H1 (cell line): ENCODE data around the gene PALS2. TPM values are rescaled to one million over a fixed set of nuclear protein-coding genes. Genes with fewer than 3 reads are reported as not detected.

Source experiments
- CTCF ChIA-PET: fragments of 300-600 bp; sonication (Branson Sonifier 250); formaldehyde crosslinking; loops from one replicate; lab custom pipeline; 2021; ENCODE audit not compliant: partially characterized antibody; lab: Charles Lee
- POLR2A ChIA-PET: fragments of 300-600 bp; sonication (Branson Sonifier 250); formaldehyde crosslinking; loops from one replicate; lab custom pipeline; 2021; ENCODE audit warnings: inconsistent platforms; ENCODE audit not compliant: partially characterized antibody; lab: Charles Lee
- DNase-seq, 2 experiments: peaks; one replicate each; pipeline versions ENCODE4 v3.0.0 to v3.0.0-alpha.2; 2010 to 2022; ENCODE audit warnings: low spot score in 2 of 2, low read depth in 1 of 2, mixed read lengths in 1 of 2
- FAIRE-seq: peaks from 2 replicates; lab custom pipeline; 2011; peaks lifted over from hg19 to GRCh38; lab: Jason Lieb, UNC
- H2AFZ ChIP-seq: 2 replicates; pipeline ENCODE4 v1.8.1; 2012; ENCODE audit warnings: low read length, inconsistent platforms
- H2AK5ac ChIP-seq: 2 replicates; pipeline ENCODE4 v1.6.1; 2013; ENCODE audit warnings: low read depth, low read length
- H2BK120ac ChIP-seq: replicated peaks from 2 replicates; pipeline ENCODE3; 2013; ENCODE audit warnings: low read depth, low read length, inconsistent platforms
- H2BK12ac ChIP-seq: 2 replicates; pipeline ENCODE4 v1.6.1; 2013; ENCODE audit warnings: low read depth, low read length
- H2BK15ac ChIP-seq: 2 replicates; pipeline ENCODE4 v1.6.1; 2013; ENCODE audit warnings: low read length
- H2BK20ac ChIP-seq: 2 replicates; pipeline ENCODE4 v1.6.1; 2013; ENCODE audit warnings: low read length
- H2BK5ac ChIP-seq: 2 replicates; pipeline ENCODE4 v1.6.1; 2013; ENCODE audit warnings: low read depth, low read length
- H3K14ac ChIP-seq: 2 replicates; pipeline ENCODE4 v1.6.1; 2013; ENCODE audit warnings: inconsistent platforms; ENCODE audit not compliant: insufficient read length
- H3K18ac ChIP-seq: 2 replicates; pipeline ENCODE4 v1.6.1; 2013; ENCODE audit warnings: low read length; ENCODE audit errors: extremely low read depth
- H3K23ac ChIP-seq: 2 replicates; pipeline ENCODE4 v1.6.1; 2013; ENCODE audit warnings: inconsistent platforms; ENCODE audit not compliant: insufficient read length
- H3K23me2 ChIP-seq: 2 replicates; pipeline ENCODE4 v1.6.1; 2013; ENCODE audit warnings: low read depth, low read length
- H3K27ac ChIP-seq: 2 replicates; pipeline ENCODE4 v1.6.1; 2011; ENCODE audit warnings: low read depth, low read length, inconsistent platforms
- H3K27me3 ChIP-seq, 4 experiments: replicated peaks in 1 of 4; 1 replicate in 1 of 4; 2 replicates in 3 of 4; pipeline versions ENCODE4 v1.6.1 to v1.8.1; 2011 to 2013; ENCODE audit warnings: low read length in 3 of 4, mild to moderate bottlenecking in 3 of 4, inconsistent platforms in 2 of 4, mixed read lengths in 2 of 4, moderate library complexity in 1 of 4; ENCODE audit not compliant: control insufficient read depth in 3 of 4, insufficient read depth in 3 of 4; ENCODE audit errors: extremely low read depth in 1 of 4
- H3K36me3 ChIP-seq, 4 experiments: 2 replicates each; pipeline versions ENCODE4 v1.6.1 to v1.8.1; 2011 to 2013; ENCODE audit warnings: mild to moderate bottlenecking in 4 of 4, low read length in 3 of 4, moderate library complexity in 2 of 4, control low read depth in 1 of 4, inconsistent platforms in 1 of 4; ENCODE audit not compliant: insufficient read depth in 4 of 4, control insufficient read depth in 2 of 4
- H3K4ac ChIP-seq: replicated peaks from 2 replicates; pipeline ENCODE3; 2013; ENCODE audit warnings: low read length, low read depth, mixed read lengths, inconsistent platforms; ENCODE audit not compliant: insufficient read length
- H3K4me1 ChIP-seq, 4 experiments: replicated peaks in 1 of 4; 1 replicate in 1 of 4; 2 replicates in 3 of 4; pipeline versions ENCODE4 v1.6.1 to v1.8.1; 2011 to 2013; ENCODE audit warnings: low read length in 3 of 4, inconsistent platforms in 2 of 4, mixed read lengths in 1 of 4; ENCODE audit not compliant: insufficient read depth in 4 of 4, control insufficient read depth in 3 of 4
- H3K4me2 ChIP-seq, 2 experiments: 2 replicates each; pipeline versions ENCODE4 v1.6.1 to v1.8.1; 2011 to 2013; ENCODE audit warnings: low read depth in 2 of 2, low read length in 2 of 2, control low read depth in 1 of 2, inconsistent platforms in 1 of 2, mild to moderate bottlenecking in 1 of 2; ENCODE audit not compliant: insufficient read depth in 1 of 2
- H3K4me3 ChIP-seq, 4 experiments: fragments of 200-600, 300-600 bp in 1 of 4; sonication (generic), shearing (Covaris generic), sonication (Bioruptor Twin) in 1 of 4; 2 replicates each; pipeline versions ENCODE4 v1.5.1 to v1.8.1; 2011 to 2016; ENCODE audit warnings: low read length in 4 of 4, low read depth in 3 of 4, control low read depth in 2 of 4, inconsistent platforms in 2 of 4, mild to moderate bottlenecking in 2 of 4, mixed read lengths in 1 of 4, moderate library complexity in 1 of 4; ENCODE audit not compliant: insufficient read depth in 2 of 4; ENCODE audit errors: extremely low read depth in 1 of 4
- H3K56ac ChIP-seq: replicated peaks from 2 replicates; pipeline ENCODE3; 2013; ENCODE audit warnings: low read depth, mild to moderate bottlenecking, mixed read lengths, low read length, inconsistent platforms; ENCODE audit not compliant: insufficient read length
- H3K79me1 ChIP-seq: 2 replicates; pipeline ENCODE4 v1.6.1; 2013; ENCODE audit warnings: low read depth, low read length, control low read depth
- H3K79me2 ChIP-seq, 2 experiments: 2 replicates each; pipeline versions ENCODE4 v1.6.1 to v1.8.1; 2012 to 2013; ENCODE audit warnings: low read length in 2 of 2, mild to moderate bottlenecking in 2 of 2, inconsistent platforms in 1 of 2; ENCODE audit not compliant: insufficient read depth in 2 of 2, control insufficient read depth in 1 of 2
- H3K9ac ChIP-seq, 4 experiments: replicated peaks in 1 of 4; 1 replicate in 1 of 4; 2 replicates in 3 of 4; pipeline versions ENCODE4 v1.6.1 to v1.8.1; 2011 to 2013; ENCODE audit warnings: low read depth in 3 of 4, low read length in 3 of 4, control low read depth in 2 of 4, mild to moderate bottlenecking in 2 of 4, moderate library complexity in 2 of 4, inconsistent platforms in 1 of 4; ENCODE audit errors: extremely low read depth in 1 of 4
- H3K9me3 ChIP-seq, 2 experiments: 2 replicates each; pipeline versions ENCODE4 v1.6.1 to v1.8.1; 2012 to 2013; ENCODE audit warnings: mild to moderate bottlenecking in 2 of 2, moderate library complexity in 2 of 2, control low read depth in 1 of 2, inconsistent platforms in 1 of 2, low read depth in 1 of 2, low read length in 1 of 2, mixed read lengths in 1 of 2; ENCODE audit not compliant: insufficient read depth in 2 of 2
- H4K20me1 ChIP-seq, 2 experiments: replicated peaks in 1 of 2; 2 replicates each; pipeline versions ENCODE3 to v1.8.1; 2011 to 2013; ENCODE audit warnings: inconsistent platforms in 2 of 2, low read length in 2 of 2, mild to moderate bottlenecking in 1 of 2; ENCODE audit not compliant: insufficient read depth in 2 of 2, control insufficient read depth in 1 of 2
- H4K5ac ChIP-seq: 2 replicates; pipeline ENCODE4 v1.6.1; 2013; ENCODE audit warnings: low read length, low read depth, mixed read lengths, inconsistent platforms; ENCODE audit not compliant: insufficient read length
- H4K8ac ChIP-seq: 2 replicates; pipeline ENCODE4 v1.8.0; 2013; ENCODE audit warnings: mild to moderate bottlenecking, moderate library complexity, low read length, inconsistent platforms; ENCODE audit not compliant: insufficient read depth; ENCODE audit errors: extremely low read depth
- H4K91ac ChIP-seq: replicated peaks from 2 replicates; pipeline ENCODE3; 2013; ENCODE audit warnings: low read length, mixed read lengths, inconsistent platforms; ENCODE audit not compliant: insufficient read length
- BACH1 ChIP-seq: IDR thresholded peaks from 2 replicates; pipeline ENCODE4 v1.6.1; 2012; ENCODE audit warnings: low read length, improper control_type of control experiment
- CBX5 ChIP-seq: fragments of 300-800, 300-1000 bp; sonication (generic); IDR thresholded peaks from 2 replicates; pipeline ENCODE4 v1.7.1; 2016; ENCODE audit warnings: antibody characterized with exemption, low read length, low read depth
- CEBPB ChIP-seq: IDR thresholded peaks from 2 replicates; pipeline ENCODE4 v1.6.1; 2012; ENCODE audit warnings: low read depth, low read length
- HDAC2 ChIP-seq, 2 experiments: fragments of 300-600 bp in 1 of 2; sonication (generic) in 1 of 2; IDR thresholded peaks; 2 replicates each; pipeline ENCODE4 v1.6.1; 2011 to 2012; ENCODE audit warnings: low read depth in 2 of 2, low read length in 2 of 2, mild to moderate bottlenecking in 2 of 2, moderate library complexity in 2 of 2, borderline replicate concordance in 1 of 2, inconsistent platforms in 1 of 2
- KDM4A ChIP-seq: IDR thresholded peaks from one replicate; pipeline ENCODE4 v1.7.1; 2012; ENCODE audit warnings: low read depth, mild to moderate bottlenecking, moderate library complexity, low read length, inconsistent platforms; ENCODE audit not compliant: severe bottlenecking
- PHF8 ChIP-seq: fragments of 200-600 bp; sonication (generic); conservative IDR thresholded peaks from 2 replicates; pipeline ENCODE4 v1.7.1; 2012; ENCODE audit warnings: low read depth, mild to moderate bottlenecking, inconsistent platforms, low read length, moderate library complexity
- RAD21 ChIP-seq, 2 experiments: IDR thresholded peaks in 1 of 2; conservative IDR thresholded peaks in 1 of 2; 2 replicates each; pipeline ENCODE4 v1.6.1; 2011; ENCODE audit warnings: low read depth in 2 of 2, low read length in 2 of 2, improper control_type of control experiment in 1 of 2, inconsistent platforms in 1 of 2, mild to moderate bottlenecking in 1 of 2, moderate library complexity in 1 of 2
- RXRA ChIP-seq: IDR thresholded peaks from 2 replicates; pipeline ENCODE4 v1.6.1; 2011; ENCODE audit warnings: low read depth, mild to moderate bottlenecking, low read length, moderate library complexity; ENCODE audit not compliant: insufficient read depth
- SIX5 ChIP-seq: IDR thresholded peaks from 2 replicates; pipeline ENCODE4 v1.6.1; 2011; ENCODE audit warnings: mild to moderate bottlenecking, low read depth, low read length
- TAF7 ChIP-seq: optimal IDR thresholded peaks from 2 replicates; pipeline ENCODE3; 2011; ENCODE audit warnings: low read depth, mild to moderate bottlenecking, inconsistent platforms, low read length, moderate library complexity, borderline replicate concordance
- WGBS, 2 experiments: shearing (Covaris generic) in 1 of 2; methylation state at CpG; one replicate each; pipeline versions ENCODE4 v1.1.6 to v1.1.7; 2013 to 2015; ENCODE audit warnings: low lambda C conversion rate in 2 of 2, mixed read lengths in 2 of 2, inconsistent platforms in 1 of 2, low coverage in 1 of 2, missing lambda C conversion rate in 1 of 2; ENCODE audit not compliant: insufficient replicate concordance in 2 of 2, insufficient coverage in 1 of 2, insufficient read length in 1 of 2; ENCODE audit errors: extremely low coverage in 1 of 2, missing lambda C conversion rate in 1 of 2; 5-methylcytosine and 5-hydroxymethylcytosine counted together
- polyA plus RNA-seq, 7 experiments: library from polyadenylated mRNA; depleted of rRNA in 3 of 7; stranded (reverse) in 5 of 7; unstranded in 2 of 7; fragments of >200 nt in 5 of 7; fragments of 200-250 nt in 2 of 7; gene quantifications; 1 replicate in 5 of 7; 2 replicates in 1 of 7; 4 replicates in 1 of 7; pipeline versions ENCODE4 v1.2.1 to v1.2.3, GENCODE V29; 2011 to 2013; ENCODE audit warnings: missing spikeins in 2 of 7, mixed read lengths in 2 of 7
- total RNA-seq: library from RNA; stranded (reverse); fragmentation: NEBNext Ultra II Directional; extraction: Animal tissue kit (Norgen Biotek cat#: 25700); gene quantifications from 2 replicates; pipeline ENCODE4 v1.2.1, GENCODE V29; 2021

PALS2 gene
- total and polyA plus RNA-seq, 2 of the 8 experiments (the other 6 are each of a cell fraction or from before 2014, with no cell fraction given) = 10.4 to 98.3 TPM

GRCh38 chr7:24573554-24574338 is 494 bp downstream of the PALS2 start:
- H3K27ac ChIP-seq = peak overlapping the region; percentile 55; the same call in 1 of the 2 replicates
- H3K56ac ChIP-seq = peak overlapping the region; percentile 66
- no peak overlapping the region for H4K91ac ChIP-seq
- DNase-seq (peak in 1 of 2 experiments; percentile 83), FAIRE-seq (no peak)
- peak overlapping the region; percentile 0 to 67 (median 56); a peak in 6 of 7 replicates for H3K9ac ChIP-seq
- no peak overlapping the region for H2BK20ac ChIP-seq
- H2BK15ac ChIP-seq = no peak overlapping the region
- no peak overlapping the region for H3K23ac ChIP-seq
- H4K8ac ChIP-seq = peak overlapping the region; percentile 87
- H3K36me3 ChIP-seq = no peaks in the 10 kb centered on the region
- no peaks in the 10 kb centered on the region for H3K79me1 ChIP-seq
- no peak overlapping the region for H2AK5ac ChIP-seq
- no peak overlapping the region for H2AFZ ChIP-seq
- H3K23me2 ChIP-seq = peaks cover 9% of the 10 kb centered on the region
- H3K9me3 ChIP-seq = no peaks in the 10 kb centered on the region
- H3K18ac ChIP-seq = peak overlapping the region; percentile 79; the same call in 1 of the 2 replicates
- no peak overlapping the region for H2BK12ac ChIP-seq
- 1% methylated on average over 60 of the region's 101 CpGs; no CpG with 5 or more reads in 1 of the 2 experiments for WGBS, 2 experiments
- no peak overlapping the region for H2BK120ac ChIP-seq
- peak overlapping the region; percentile 82 to 93 (median 84) for H3K4me3 ChIP-seq
- peak overlapping the region; percentile 5 for H3K14ac ChIP-seq
- H2BK5ac ChIP-seq = 0 out of 2 replicates have a peak overlapping the region, but pooled peaks have one; percentile 74
- peak overlapping the region; percentile 65 to 86 for H3K4me2 ChIP-seq
- no peak overlapping the region for H3K4ac ChIP-seq
- peaks cover 0 to 4% (median 0%) of the 10 kb centered on the region in 4 experiments; a peak in 2 of 7 replicates for H3K27me3 ChIP-seq
- peaks cover 5% of the 10 kb centered on the region in 2 experiments for H4K20me1 ChIP-seq
- peaks cover 0 to 50% of the 10 kb centered on the region in 2 experiments; a peak in 3 of 4 replicates for H3K79me2 ChIP-seq
- peaks cover 0 to 18% (median 4%) of the 10 kb centered on the region in 4 experiments; a peak in 5 of 7 replicates for H3K4me1 ChIP-seq
- peak overlapping the region; percentile 50 for H4K5ac ChIP-seq
- ChIA-PET POLR2A (interaction anchor here (0.6 to 9.5 kb wide), 9 partner anchors 8 to 406 kb away, joined by 3 to 65 read pairs (median 3); no protein-coding TSS in a partner anchor), CTCF (interaction anchor here (0.7 to 5.4 kb wide), 9 partner anchors 9 to 255 kb away, joined by 3 to 51 read pairs (median 4); no protein-coding TSS in a partner anchor)
- TF ChIP-seq HDAC2 (IDR thresholded peaks at IDR 0.05; ENCODE audit: borderline replicate concordance in 1 of 2, low read depth in 2 of 2, low read length in 2 of 2) (peak in 1 of 2 experiments; percentile 92; a peak in 2 of 4 replicates), SIX5 (no peak), CEBPB (no peak), RAD21 (IDR thresholded peaks at IDR 0.05 in 1 of 2, conservative IDR thresholded peaks at IDR 0.05 in 1 of 2; ENCODE audit: low read depth in 2 of 2, low read length in 2 of 2) (no peak), RXRA (no peak), CBX5 (no peak), BACH1 (0 out of 2 replicates have a peak, but pooled peaks have one; percentile 0), TAF7 (no peak), KDM4A (peak; percentile 88), PHF8 (peak; percentile 20; the same call in 1 of the 2 replicates)
